GM08714 (cell line): Measurements from ENCODE around the gene SLC10A7.

Experiments used
- H3K4me3 ChIP-seq: fragments of 200-500 bp; sonication (Bioruptor generic); 2 replicates; pipeline ENCODE4 v1.5.1; 2014; ENCODE audit warnings: mild to moderate bottlenecking, low read length, inconsistent platforms
- ZNF274 ChIP-seq: IDR thresholded peaks from 2 replicates; pipeline ENCODE4 v1.6.1; 2012; ENCODE audit warnings: mild to moderate bottlenecking, low read depth, low read length

SLC10A7 gene

GRCh38 chr4:146243141-146243882, 278.4 kb downstream of the SLC10A7 start:
- no peak overlapping the region for H3K4me3 ChIP-seq
- TF ChIP-seq ZNF274: no peak

GRCh38 chr4:146238107-146238506, 283.6 kb downstream of the SLC10A7 start:
- H3K4me3 ChIP-seq: no peak overlapping the region
- no peak for TF ChIP-seq ZNF274

- H3K4me3 ChIP-seq: no peak overlapping the region
- TF ChIP-seq ZNF274: no peak
Observed at GRCh38 chr4:146237092-146237491, 284.6 kb downstream of the SLC10A7 start.

- H3K4me3 ChIP-seq: no peak overlapping the region
- TF ChIP-seq ZNF274: no peak
Observed at GRCh38 chr4:146236216-146236615, 285.5 kb downstream of the SLC10A7 start.

- no peak overlapping the region for H3K4me3 ChIP-seq
- no peak for TF ChIP-seq ZNF274
Observed at GRCh38 chr4:146235654-146236177, 286.0 kb downstream of the SLC10A7 start.

- TF ChIP-seq ZNF274: no peak
- no peak overlapping the region for H3K4me3 ChIP-seq
Observed at GRCh38 chr4:146232131-146232722, 289.5 kb downstream of the SLC10A7 start.

GRCh38 chr4:146229406-146229805, 292.3 kb downstream of the SLC10A7 start:
- H3K4me3 ChIP-seq: no peak overlapping the region
- TF ChIP-seq ZNF274: no peak

GRCh38 chr4:146224326-146224966, 297.3 kb downstream of the SLC10A7 start:
- TF ChIP-seq ZNF274: no peak
- no peak overlapping the region for H3K4me3 ChIP-seq

GRCh38 chr4:146222313-146222712, 299.4 kb downstream of the SLC10A7 start:
- TF ChIP-seq ZNF274: no peak

GRCh38 chr4:146214238-146214637, 307.5 kb downstream of the SLC10A7 start, which contains the start of gene REELD1:
Gene REELD1 (plus strand): TSS chr4:146214538. CDS start chr4:146216953, 2,415 bp downstream.
- no peak for TF ChIP-seq ZNF274
- no peak within 1 kb of the TSS for H3K4me3 ChIP-seq

More at GRCh38 chr4:146222313-146222712, 299.4 kb downstream of the SLC10A7 start:
- H3K4me3 ChIP-seq: no peak overlapping the region

GRCh38 chr4:146212781-146213180, 309.0 kb downstream of the SLC10A7 start:
- H3K4me3 ChIP-seq: no peak overlapping the region
- no peak for TF ChIP-seq ZNF274

GRCh38 chr4:146211440-146211839, 310.3 kb downstream of the SLC10A7 start:
- no peak for TF ChIP-seq ZNF274
- H3K4me3 ChIP-seq: no peak overlapping the region

GRCh38 chr4:146210890-146211289, 310.9 kb downstream of the SLC10A7 start:
- H3K4me3 ChIP-seq: no peak overlapping the region
- no peak for TF ChIP-seq ZNF274

GRCh38 chr4:146207410-146207809, 314.3 kb downstream of the SLC10A7 start:
- no peak for TF ChIP-seq ZNF274
- H3K4me3 ChIP-seq: no peak overlapping the region
